H1 (cell line): ENCODE data around the gene LRRK1. TPM values are rescaled to one million over a fixed set of nuclear protein-coding genes. Genes with fewer than 3 reads are reported as not detected.

Source experiments
- CTCF ChIA-PET: fragments of 300-600 bp; sonication (Branson Sonifier 250); formaldehyde crosslinking; loops from one replicate; lab custom pipeline; 2021; ENCODE audit not compliant: partially characterized antibody; lab: Charles Lee
- POLR2A ChIA-PET: fragments of 300-600 bp; sonication (Branson Sonifier 250); formaldehyde crosslinking; loops from one replicate; lab custom pipeline; 2021; ENCODE audit warnings: inconsistent platforms; ENCODE audit not compliant: partially characterized antibody; lab: Charles Lee
- DNase-seq, 2 experiments: peaks; one replicate each; pipeline versions ENCODE4 v3.0.0 to v3.0.0-alpha.2; 2010 to 2022; ENCODE audit warnings: low spot score in 2 of 2, low read depth in 1 of 2, mixed read lengths in 1 of 2
- FAIRE-seq: peaks from 2 replicates; lab custom pipeline; 2011; peaks lifted over from hg19 to GRCh38; lab: Jason Lieb, UNC
- H2AFZ ChIP-seq: 2 replicates; pipeline ENCODE4 v1.8.1; 2012; ENCODE audit warnings: low read length, inconsistent platforms
- H2AK5ac ChIP-seq: 2 replicates; pipeline ENCODE4 v1.6.1; 2013; ENCODE audit warnings: low read depth, low read length
- H2BK120ac ChIP-seq: replicated peaks from 2 replicates; pipeline ENCODE3; 2013; ENCODE audit warnings: low read depth, low read length, inconsistent platforms
- H2BK12ac ChIP-seq: 2 replicates; pipeline ENCODE4 v1.6.1; 2013; ENCODE audit warnings: low read depth, low read length
- H2BK15ac ChIP-seq: 2 replicates; pipeline ENCODE4 v1.6.1; 2013; ENCODE audit warnings: low read length
- H2BK20ac ChIP-seq: 2 replicates; pipeline ENCODE4 v1.6.1; 2013; ENCODE audit warnings: low read length
- H2BK5ac ChIP-seq: 2 replicates; pipeline ENCODE4 v1.6.1; 2013; ENCODE audit warnings: low read depth, low read length
- H3K14ac ChIP-seq: 2 replicates; pipeline ENCODE4 v1.6.1; 2013; ENCODE audit warnings: inconsistent platforms; ENCODE audit not compliant: insufficient read length
- H3K18ac ChIP-seq: 2 replicates; pipeline ENCODE4 v1.6.1; 2013; ENCODE audit warnings: low read length; ENCODE audit errors: extremely low read depth
- H3K23ac ChIP-seq: 2 replicates; pipeline ENCODE4 v1.6.1; 2013; ENCODE audit warnings: inconsistent platforms; ENCODE audit not compliant: insufficient read length
- H3K23me2 ChIP-seq: 2 replicates; pipeline ENCODE4 v1.6.1; 2013; ENCODE audit warnings: low read depth, low read length
- H3K27ac ChIP-seq: 2 replicates; pipeline ENCODE4 v1.6.1; 2011; ENCODE audit warnings: low read depth, low read length, inconsistent platforms
- H3K27me3 ChIP-seq, 4 experiments: replicated peaks in 1 of 4; 1 replicate in 1 of 4; 2 replicates in 3 of 4; pipeline versions ENCODE4 v1.6.1 to v1.8.1; 2011 to 2013; ENCODE audit warnings: low read length in 3 of 4, mild to moderate bottlenecking in 3 of 4, inconsistent platforms in 2 of 4, mixed read lengths in 2 of 4, moderate library complexity in 1 of 4; ENCODE audit not compliant: control insufficient read depth in 3 of 4, insufficient read depth in 3 of 4; ENCODE audit errors: extremely low read depth in 1 of 4
- H3K36me3 ChIP-seq, 4 experiments: 2 replicates each; pipeline versions ENCODE4 v1.6.1 to v1.8.1; 2011 to 2013; ENCODE audit warnings: mild to moderate bottlenecking in 4 of 4, low read length in 3 of 4, moderate library complexity in 2 of 4, control low read depth in 1 of 4, inconsistent platforms in 1 of 4; ENCODE audit not compliant: insufficient read depth in 4 of 4, control insufficient read depth in 2 of 4
- H3K4ac ChIP-seq: replicated peaks from 2 replicates; pipeline ENCODE3; 2013; ENCODE audit warnings: low read length, low read depth, mixed read lengths, inconsistent platforms; ENCODE audit not compliant: insufficient read length
- H3K4me1 ChIP-seq, 4 experiments: replicated peaks in 1 of 4; 1 replicate in 1 of 4; 2 replicates in 3 of 4; pipeline versions ENCODE4 v1.6.1 to v1.8.1; 2011 to 2013; ENCODE audit warnings: low read length in 3 of 4, inconsistent platforms in 2 of 4, mixed read lengths in 1 of 4; ENCODE audit not compliant: insufficient read depth in 4 of 4, control insufficient read depth in 3 of 4
- H3K4me2 ChIP-seq, 2 experiments: 2 replicates each; pipeline versions ENCODE4 v1.6.1 to v1.8.1; 2011 to 2013; ENCODE audit warnings: low read depth in 2 of 2, low read length in 2 of 2, control low read depth in 1 of 2, inconsistent platforms in 1 of 2, mild to moderate bottlenecking in 1 of 2; ENCODE audit not compliant: insufficient read depth in 1 of 2
- H3K4me3 ChIP-seq, 4 experiments: fragments of 200-600, 300-600 bp in 1 of 4; sonication (generic), shearing (Covaris generic), sonication (Bioruptor Twin) in 1 of 4; 2 replicates each; pipeline versions ENCODE4 v1.5.1 to v1.8.1; 2011 to 2016; ENCODE audit warnings: low read length in 4 of 4, low read depth in 3 of 4, control low read depth in 2 of 4, inconsistent platforms in 2 of 4, mild to moderate bottlenecking in 2 of 4, mixed read lengths in 1 of 4, moderate library complexity in 1 of 4; ENCODE audit not compliant: insufficient read depth in 2 of 4; ENCODE audit errors: extremely low read depth in 1 of 4
- H3K56ac ChIP-seq: replicated peaks from 2 replicates; pipeline ENCODE3; 2013; ENCODE audit warnings: low read depth, mild to moderate bottlenecking, mixed read lengths, low read length, inconsistent platforms; ENCODE audit not compliant: insufficient read length
- H3K79me1 ChIP-seq: 2 replicates; pipeline ENCODE4 v1.6.1; 2013; ENCODE audit warnings: low read depth, low read length, control low read depth
- H3K79me2 ChIP-seq, 2 experiments: 2 replicates each; pipeline versions ENCODE4 v1.6.1 to v1.8.1; 2012 to 2013; ENCODE audit warnings: low read length in 2 of 2, mild to moderate bottlenecking in 2 of 2, inconsistent platforms in 1 of 2; ENCODE audit not compliant: insufficient read depth in 2 of 2, control insufficient read depth in 1 of 2
- H3K9ac ChIP-seq, 4 experiments: replicated peaks in 1 of 4; 1 replicate in 1 of 4; 2 replicates in 3 of 4; pipeline versions ENCODE4 v1.6.1 to v1.8.1; 2011 to 2013; ENCODE audit warnings: low read depth in 3 of 4, low read length in 3 of 4, control low read depth in 2 of 4, mild to moderate bottlenecking in 2 of 4, moderate library complexity in 2 of 4, inconsistent platforms in 1 of 4; ENCODE audit errors: extremely low read depth in 1 of 4
- H3K9me3 ChIP-seq, 2 experiments: 2 replicates each; pipeline versions ENCODE4 v1.6.1 to v1.8.1; 2012 to 2013; ENCODE audit warnings: mild to moderate bottlenecking in 2 of 2, moderate library complexity in 2 of 2, control low read depth in 1 of 2, inconsistent platforms in 1 of 2, low read depth in 1 of 2, low read length in 1 of 2, mixed read lengths in 1 of 2; ENCODE audit not compliant: insufficient read depth in 2 of 2
- H4K20me1 ChIP-seq, 2 experiments: replicated peaks in 1 of 2; 2 replicates each; pipeline versions ENCODE3 to v1.8.1; 2011 to 2013; ENCODE audit warnings: inconsistent platforms in 2 of 2, low read length in 2 of 2, mild to moderate bottlenecking in 1 of 2; ENCODE audit not compliant: insufficient read depth in 2 of 2, control insufficient read depth in 1 of 2
- H4K5ac ChIP-seq: 2 replicates; pipeline ENCODE4 v1.6.1; 2013; ENCODE audit warnings: low read length, low read depth, mixed read lengths, inconsistent platforms; ENCODE audit not compliant: insufficient read length
- H4K8ac ChIP-seq: 2 replicates; pipeline ENCODE4 v1.8.0; 2013; ENCODE audit warnings: mild to moderate bottlenecking, moderate library complexity, low read length, inconsistent platforms; ENCODE audit not compliant: insufficient read depth; ENCODE audit errors: extremely low read depth
- H4K91ac ChIP-seq: replicated peaks from 2 replicates; pipeline ENCODE3; 2013; ENCODE audit warnings: low read length, mixed read lengths, inconsistent platforms; ENCODE audit not compliant: insufficient read length
- ATF2 ChIP-seq: IDR thresholded peaks from 2 replicates; pipeline ENCODE4 v1.6.1; 2012; ENCODE audit warnings: low read length, inconsistent platforms
- RNF2 ChIP-seq: fragments of 200-900, 300-1000 bp; sonication (generic); IDR thresholded peaks from 2 replicates; pipeline ENCODE4 v1.7.1; 2016; ENCODE audit warnings: borderline replicate concordance, low read depth, mild to moderate bottlenecking, antibody characterized with exemption, low read length; ENCODE audit not compliant: poor library complexity, severe bottlenecking; ENCODE audit errors: missing control alignments
- SP2 ChIP-seq: IDR thresholded peaks from 2 replicates; pipeline ENCODE4 v1.6.1; 2012; ENCODE audit warnings: mild to moderate bottlenecking, low read length, inconsistent platforms
- WGBS, 2 experiments: shearing (Covaris generic) in 1 of 2; methylation state at CpG; one replicate each; pipeline versions ENCODE4 v1.1.6 to v1.1.7; 2013 to 2015; ENCODE audit warnings: low lambda C conversion rate in 2 of 2, mixed read lengths in 2 of 2, inconsistent platforms in 1 of 2, low coverage in 1 of 2, missing lambda C conversion rate in 1 of 2; ENCODE audit not compliant: insufficient replicate concordance in 2 of 2, insufficient coverage in 1 of 2, insufficient read length in 1 of 2; ENCODE audit errors: extremely low coverage in 1 of 2, missing lambda C conversion rate in 1 of 2; 5-methylcytosine and 5-hydroxymethylcytosine counted together
- polyA plus RNA-seq, 7 experiments: library from polyadenylated mRNA; depleted of rRNA in 3 of 7; stranded (reverse) in 5 of 7; unstranded in 2 of 7; fragments of >200 nt in 5 of 7; fragments of 200-250 nt in 2 of 7; gene quantifications; 1 replicate in 5 of 7; 2 replicates in 1 of 7; 4 replicates in 1 of 7; pipeline versions ENCODE4 v1.2.1 to v1.2.3, GENCODE V29; 2011 to 2013; ENCODE audit warnings: missing spikeins in 2 of 7, mixed read lengths in 2 of 7
- total RNA-seq: library from RNA; stranded (reverse); fragmentation: NEBNext Ultra II Directional; extraction: Animal tissue kit (Norgen Biotek cat#: 25700); gene quantifications from 2 replicates; pipeline ENCODE4 v1.2.1, GENCODE V29; 2021

The LRRK1 gene
- total and polyA plus RNA-seq, 2 of the 8 experiments (the other 6 are each of a cell fraction or from before 2014, with no cell fraction given) = 1.2 to 3.6 TPM

- DNase-seq (peak in 1 of 2 experiments; percentile 34), FAIRE-seq (no peak)
- CTCF ChIA-PET = interaction anchor here (1.0 to 1.5 kb wide), 2 partner anchors 9 to 18 kb away, joined by 4 to 8 read pairs; no protein-coding TSS in a partner anchor
- POLR2A ChIA-PET = interaction anchor here (1.3 kb wide), 1 partner anchor 42 kb away, joined by 3 read pairs; no protein-coding TSS in a partner anchor
- H3K4me3 ChIP-seq = no peak overlapping the region
- no peak overlapping the region for H4K8ac ChIP-seq
- H3K14ac ChIP-seq = no peak overlapping the region
- H4K91ac ChIP-seq = no peak overlapping the region
- H3K4me1 ChIP-seq = no peaks in the 10 kb centered on the region; a peak in 1 of 7 replicates
- H4K20me1 ChIP-seq = no peaks in the 10 kb centered on the region
- H3K27me3 ChIP-seq = no peaks in the 10 kb centered on the region; a peak in 1 of 7 replicates
- no peak overlapping the region for H4K5ac ChIP-seq
- no peak overlapping the region for H2BK20ac ChIP-seq
- H3K9ac ChIP-seq = no peak overlapping the region
- no peak overlapping the region for H2BK12ac ChIP-seq
- H2BK5ac ChIP-seq = peak overlapping the region; percentile 5; the same call in 1 of the 2 replicates
- H3K79me1 ChIP-seq = no peaks in the 10 kb centered on the region
- H3K36me3 ChIP-seq = no peaks in the 10 kb centered on the region
- no peak overlapping the region for H2BK15ac ChIP-seq
- no peaks in the 10 kb centered on the region for H3K79me2 ChIP-seq
- no peak overlapping the region for H3K4me2 ChIP-seq
- no peak overlapping the region for H3K18ac ChIP-seq
- no peak overlapping the region for H3K56ac ChIP-seq
- H2BK120ac ChIP-seq = no peak overlapping the region
- TF ChIP-seq RNF2 (no peak), ATF2 (no peak), SP2 (no peak)
- TF ChIP-seq, all 59 proteins: peak for 0
- H2AFZ ChIP-seq = no peak overlapping the region
- no peak overlapping the region for H3K4ac ChIP-seq
- H3K23me2 ChIP-seq = no peaks in the 10 kb centered on the region; the same call in 1 of the 2 replicates
- H2AK5ac ChIP-seq = no peak overlapping the region
- no peak overlapping the region for H3K23ac ChIP-seq
- WGBS, 2 experiments = 93% methylated on average over 17 of the region's 17 CpGs; no CpG with 5 or more reads in 1 of the 2 experiments
- H3K9me3 ChIP-seq = no peaks in the 10 kb centered on the region
- H3K27ac ChIP-seq = no peak overlapping the region
Observed at GRCh38 chr15:101025896-101026631, 106.9 kb downstream of the LRRK1 start.
